IMR-90 (cell line): Measurements from ENCODE around the gene SHISA3.

Experiments
- BHLHE40 ChIP-seq: fragments of 150-350 bp; IDR thresholded peaks from 2 replicates; pipeline ENCODE4 v1.6.1; 2016; ENCODE audit warnings: mild to moderate bottlenecking, low read depth, low read length
- CEBPB ChIP-seq: IDR thresholded peaks from 2 replicates; pipeline ENCODE4 v1.6.1; 2012; ENCODE audit warnings: low read depth, low read length, improper control_type of control experiment
- CHD1 ChIP-seq: IDR thresholded peaks from 2 replicates; pipeline ENCODE4 v1.6.1; 2012; ENCODE audit warnings: low read depth, low read length, improper control_type of control experiment
- CTCF ChIP-seq: conservative IDR thresholded peaks from 2 replicates; pipeline ENCODE4 v1.5.1; 2012; ENCODE audit warnings: mild to moderate bottlenecking, low read depth, low read length, improper control_type of control experiment
- FOS ChIP-seq: fragments of 150-350 bp; IDR thresholded peaks from 2 replicates; pipeline ENCODE4 v1.6.1; 2016; ENCODE audit warnings: low read depth, low read length
- POLR2A ChIP-seq: IDR thresholded peaks from 2 replicates; pipeline ENCODE4 v1.6.1; 2012; ENCODE audit warnings: mild to moderate bottlenecking, low read depth, low read length
- SMC3 ChIP-seq: fragments of 150-350 bp; IDR thresholded peaks from 2 replicates; pipeline ENCODE4 v1.6.1; 2016; ENCODE audit warnings: low read depth, mild to moderate bottlenecking, antibody characterized with exemption, low read length, moderate library complexity
- TF ChIP-seq, protein P1 (sequence below): fragments of 150-350 bp; IDR thresholded peaks from 2 replicates; pipeline ENCODE4 v1.6.1; 2016; ENCODE audit warnings: low read depth, mild to moderate bottlenecking, low read length, moderate library complexity, borderline replicate concordance

DNA sequence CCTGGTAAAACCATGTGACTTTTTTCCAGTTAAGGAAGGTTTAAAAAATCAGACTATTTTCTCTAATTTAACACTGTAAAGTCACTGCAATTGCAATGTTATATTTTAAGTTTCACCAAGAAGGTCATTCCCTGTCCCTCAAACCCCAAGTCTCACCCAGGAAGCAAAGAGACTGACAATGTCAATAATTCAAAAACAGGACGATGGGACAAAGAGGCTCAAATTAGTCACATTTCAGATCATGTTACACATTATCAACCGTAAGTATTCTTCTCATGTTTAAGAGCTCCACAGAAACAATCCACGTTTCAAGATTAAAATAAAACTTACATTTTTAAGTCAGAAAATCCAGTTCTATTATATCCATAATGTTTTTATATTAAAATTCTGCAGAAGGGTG lies 13.2 kb downstream of the SHISA3 start:
- TF ChIP-seq POLR2A (no peak), SMC3 (no peak), CTCF (no peak), CEBPB (no peak), CHD1 (no peak), BHLHE40 (no peak), FOS (no peak)
- TF ChIP-seq, protein P1, sequence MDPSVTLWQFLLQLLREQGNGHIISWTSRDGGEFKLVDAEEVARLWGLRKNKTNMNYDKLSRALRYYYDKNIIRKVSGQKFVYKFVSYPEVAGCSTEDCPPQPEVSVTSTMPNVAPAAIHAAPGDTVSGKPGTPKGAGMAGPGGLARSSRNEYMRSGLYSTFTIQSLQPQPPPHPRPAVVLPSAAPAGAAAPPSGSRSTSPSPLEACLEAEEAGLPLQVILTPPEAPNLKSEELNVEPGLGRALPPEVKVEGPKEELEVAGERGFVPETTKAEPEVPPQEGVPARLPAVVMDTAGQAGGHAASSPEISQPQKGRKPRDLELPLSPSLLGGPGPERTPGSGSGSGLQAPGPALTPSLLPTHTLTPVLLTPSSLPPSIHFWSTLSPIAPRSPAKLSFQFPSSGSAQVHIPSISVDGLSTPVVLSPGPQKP, result no peak
